OCI-LY7 (cell line): ENCODE results near the gene ZNF268. TPM values are rescaled to one million over a fixed set of nuclear protein-coding genes. Genes with fewer than 3 reads are reported as not detected.

ENCODE experiments used
- BruUV-seq: library from RNA; stranded (reverse); fragments of 400-500 nt; replicated peaks from 2 replicates; lab custom pipeline; 2021; lab: Mats Ljungman, UMichigan
- CTCF ChIA-PET: fragments of 300-600 bp; sonication (Branson Sonifier 250); formaldehyde crosslinking; loops from one replicate; lab custom pipeline; 2022; ENCODE audit warnings: antibody characterized with exemption; ENCODE audit not compliant: unreplicated experiment; lab: Charles Lee
- POLR2A ChIA-PET: fragments of 300-600 bp; sonication (Branson Sonifier 250); formaldehyde crosslinking; loops from one replicate; lab custom pipeline; 2022; ENCODE audit warnings: antibody characterized with exemption; lab: Charles Lee
- DNase-seq: peaks from one replicate; pipeline ENCODE4 v3.0.0-alpha.2; 2015; ENCODE audit warnings: low spot score
- H2AFZ ChIP-seq: fragments of 200-600 bp; sonication (generic), shearing (Covaris generic); 2 replicates; pipeline ENCODE4 v1.6.1; 2014; ENCODE audit warnings: mild to moderate bottlenecking, antibody characterized with exemption, low read length, moderate library complexity
- H3K27ac ChIP-seq: fragments of 200-600 bp; sonication (generic); 2 replicates; pipeline ENCODE4 v1.5.1; 2014; ENCODE audit warnings: mixed run types, low read depth, mild to moderate bottlenecking, moderate library complexity, low read length, inconsistent platforms; ENCODE audit not compliant: poor library complexity, severe bottlenecking
- H3K36me3 ChIP-seq: fragments of 200-600 bp; sonication (generic); 2 replicates; pipeline ENCODE4 v1.6.1; 2014; ENCODE audit warnings: mild to moderate bottlenecking, antibody characterized with exemption, low read length, moderate library complexity, mixed read lengths; ENCODE audit not compliant: insufficient read depth
- H3K4me1 ChIP-seq: fragments of 200-600 bp; sonication (generic); 2 replicates; pipeline ENCODE4 v1.5.1; 2014; ENCODE audit warnings: mild to moderate bottlenecking, low read length; ENCODE audit not compliant: insufficient read depth, poor library complexity, severe bottlenecking
- H3K4me2 ChIP-seq: fragments of 200-600 bp; sonication (generic); 2 replicates; pipeline ENCODE4 v1.6.1; 2014; ENCODE audit warnings: mild to moderate bottlenecking, low read length
- H3K4me3 ChIP-seq: fragments of 200-600 bp; sonication (generic); 2 replicates; pipeline ENCODE4 v1.5.1; 2014; ENCODE audit warnings: mild to moderate bottlenecking, low read depth, low read length; ENCODE audit not compliant: poor library complexity, severe bottlenecking
- H3K79me2 ChIP-seq: fragments of 200-600 bp; sonication (generic); 2 replicates; pipeline ENCODE4 v1.6.1; 2016; ENCODE audit warnings: low read depth, mild to moderate bottlenecking, low read length, moderate library complexity, mixed read lengths; ENCODE audit not compliant: insufficient read depth
- H3K9me2 ChIP-seq: fragments of 200-600 bp; sonication (generic); 2 replicates; pipeline ENCODE4 v1.6.1; 2016; ENCODE audit warnings: mild to moderate bottlenecking, low read length, mixed read lengths; ENCODE audit not compliant: insufficient read depth
- H3K9me3 ChIP-seq: fragments of 200-600 bp; sonication (generic); 2 replicates; pipeline ENCODE4 v1.6.1; 2014; ENCODE audit warnings: mild to moderate bottlenecking, mixed run types, low read length, mixed read lengths
- H4K20me1 ChIP-seq: fragments of 200-600 bp; sonication (generic); 2 replicates; pipeline ENCODE4 v1.6.1; 2014; ENCODE audit warnings: mild to moderate bottlenecking, antibody characterized with exemption, low read length, moderate library complexity, mixed read lengths; ENCODE audit not compliant: insufficient read depth
- EZH2phosphoT487 ChIP-seq: fragments of 200-600 bp; sonication (generic); IDR thresholded peaks from 2 replicates; pipeline ENCODE4 v1.6.1; 2018; ENCODE audit warnings: low read depth, borderline replicate concordance, mild to moderate bottlenecking, mixed run types, antibody characterized with exemption, low read length, moderate library complexity, mixed read lengths
- intact Hi-C: fragments of 100-400 bp; cut with micrococcal nuclease; formaldehyde crosslinking; loops from one replicate; pipeline ENCODE4 v1.10.0; 2022; ENCODE audit not compliant: unreplicated experiment
- total RNA-seq, 2 experiments: library from RNA; depleted of rRNA in 1 of 2; stranded (reverse); fragments of >200 nt in 1 of 2; shearing (Covaris generic) in 1 of 2; gene quantifications; 2 replicates each; pipeline ENCODE4 v1.2.3, GENCODE V29; 2014 to 2022
- TF ChIP-seq, protein P1 (sequence below): fragments of 200-600 bp; sonication (generic); conservative IDR thresholded peaks from 2 replicates; pipeline ENCODE4 v1.5.1; 2014; ENCODE audit warnings: mild to moderate bottlenecking, antibody characterized with exemption, low read length, moderate library complexity, mixed read lengths

Gene ZNF268
- total RNA-seq, 2 experiments from 2014 or later = 17.9 to 19.1 TPM

DNA sequence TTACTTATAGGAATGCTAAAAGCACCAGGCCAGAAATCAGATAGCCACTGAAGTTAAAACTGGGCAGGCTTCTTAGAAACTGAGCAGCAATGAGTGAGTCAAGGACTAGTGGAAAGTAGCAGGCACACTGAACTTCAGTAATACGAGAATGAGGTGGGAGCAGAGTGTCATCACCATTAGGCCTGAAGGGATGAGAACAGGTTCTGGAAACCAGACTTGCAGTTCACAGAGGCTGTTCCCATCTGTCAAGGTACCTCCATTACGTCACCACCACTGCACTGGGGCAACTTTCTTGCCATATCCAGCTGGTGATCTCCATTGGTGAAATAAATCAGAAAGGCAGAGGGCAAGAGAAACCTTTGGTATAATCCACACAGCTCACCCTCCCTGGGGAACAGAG is 35.3 kb upstream of the ZNF268 start:
- CTCF ChIA-PET = no interaction called here
- no TSS peak for BruUV-seq
- Histone ChIP-seq H3K4me3 (no peak overlapping the region), H4K20me1 (no peaks in the 10 kb centered on the region), H3K9me2 (no peaks in the 10 kb centered on the region), H3K4me2 (no peak overlapping the region), H3K79me2 (no peaks in the 10 kb centered on the region), H3K27ac (no peak overlapping the region), H3K9me3 (peaks cover 20% of the 10 kb centered on the region), H2AFZ (no peak overlapping the region), H3K4me1 (no peaks in the 10 kb centered on the region), H3K36me3 (peaks cover 31% of the 10 kb centered on the region)
- intact Hi-C loops = no loop called here
- DNase-seq = no peak
- POLR2A ChIA-PET = no interaction called here
- no peak for TF ChIP-seq EZH2phosphoT487
- TF ChIP-seq, protein P1, sequence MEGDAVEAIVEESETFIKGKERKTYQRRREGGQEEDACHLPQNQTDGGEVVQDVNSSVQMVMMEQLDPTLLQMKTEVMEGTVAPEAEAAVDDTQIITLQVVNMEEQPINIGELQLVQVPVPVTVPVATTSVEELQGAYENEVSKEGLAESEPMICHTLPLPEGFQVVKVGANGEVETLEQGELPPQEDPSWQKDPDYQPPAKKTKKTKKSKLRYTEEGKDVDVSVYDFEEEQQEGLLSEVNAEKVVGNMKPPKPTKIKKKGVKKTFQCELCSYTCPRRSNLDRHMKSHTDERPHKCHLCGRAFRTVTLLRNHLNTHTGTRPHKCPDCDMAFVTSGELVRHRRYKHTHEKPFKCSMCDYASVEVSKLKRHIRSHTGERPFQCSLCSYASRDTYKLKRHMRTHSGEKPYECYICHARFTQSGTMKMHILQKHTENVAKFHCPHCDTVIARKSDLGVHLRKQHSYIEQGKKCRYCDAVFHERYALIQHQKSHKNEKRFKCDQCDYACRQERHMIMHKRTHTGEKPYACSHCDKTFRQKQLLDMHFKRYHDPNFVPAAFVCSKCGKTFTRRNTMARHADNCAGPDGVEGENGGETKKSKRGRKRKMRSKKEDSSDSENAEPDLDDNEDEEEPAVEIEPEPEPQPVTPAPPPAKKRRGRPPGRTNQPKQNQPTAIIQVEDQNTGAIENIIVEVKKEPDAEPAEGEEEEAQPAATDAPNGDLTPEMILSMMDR = no peak

DNA sequence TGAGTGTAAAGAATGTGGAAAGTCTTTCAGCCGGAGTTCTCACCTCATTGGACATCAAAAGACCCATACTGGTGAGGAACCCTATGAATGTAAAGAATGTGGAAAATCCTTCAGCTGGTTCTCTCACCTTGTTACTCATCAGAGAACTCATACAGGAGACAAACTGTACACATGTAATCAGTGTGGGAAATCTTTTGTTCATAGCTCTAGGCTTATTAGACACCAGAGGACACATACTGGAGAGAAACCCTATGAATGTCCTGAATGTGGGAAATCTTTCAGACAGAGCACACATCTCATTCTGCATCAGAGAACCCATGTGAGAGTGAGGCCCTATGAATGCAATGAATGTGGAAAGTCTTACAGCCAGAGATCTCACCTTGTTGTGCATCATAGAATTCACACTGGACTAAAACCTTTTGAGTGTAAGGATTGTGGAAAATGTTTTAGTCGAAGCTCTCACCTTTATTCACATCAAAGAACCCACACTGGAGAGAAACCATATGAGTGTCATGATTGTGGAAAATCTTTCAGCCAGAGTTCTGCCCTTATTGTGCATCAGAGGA is 25.1 kb upstream of the ZNF268 start:
- Histone ChIP-seq H3K79me2 (no peaks in the 10 kb centered on the region), H2AFZ (no peak overlapping the region), H4K20me1 (no peaks in the 10 kb centered on the region), H3K4me2 (no peak overlapping the region), H3K9me2 (no peaks in the 10 kb centered on the region), H3K4me3 (no peak overlapping the region), H3K36me3 (peaks cover 55% of the 10 kb centered on the region), H3K27ac (no peak overlapping the region), H3K4me1 (no peaks in the 10 kb centered on the region), H3K9me3 (peaks cover 53% of the 10 kb centered on the region)
- intact Hi-C loops = no loop called here
- ChIA-PET POLR2A (no interaction called here), CTCF (no interaction called here)
- TF ChIP-seq, protein P1 = no peak
- no peak for TF ChIP-seq EZH2phosphoT487
- no peak for DNase-seq
- BruUV-seq = no TSS peak

DNA sequence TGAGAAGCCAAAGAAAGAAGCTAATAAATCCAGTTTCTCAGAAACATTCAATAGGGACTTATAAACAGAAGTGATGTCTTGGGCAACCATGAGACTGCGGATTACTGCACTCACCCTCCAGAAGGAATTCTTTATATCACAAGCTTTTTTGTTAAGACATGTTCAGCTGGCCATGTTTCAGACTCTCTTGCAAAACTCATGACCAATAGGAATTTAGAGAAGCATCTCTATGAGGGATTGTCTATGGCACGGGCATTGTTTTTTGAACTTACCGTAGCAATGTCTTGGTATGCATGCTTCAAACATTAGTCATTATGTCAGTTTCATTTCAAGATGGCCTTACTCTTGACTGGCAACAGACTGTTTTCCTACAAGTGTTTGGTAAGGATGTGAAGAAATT is 15.5 kb upstream of the ZNF268 start:
- H4K20me1 ChIP-seq = no peaks in the 10 kb centered on the region
- H3K9me3 ChIP-seq = peaks cover 30% of the 10 kb centered on the region; the same call in 1 of the 2 replicates
- H2AFZ ChIP-seq = no peak overlapping the region
- intact Hi-C loops = no loop called here
- no peak for TF ChIP-seq EZH2phosphoT487
- TF ChIP-seq, protein P1 = no peak
- H3K4me1 ChIP-seq = no peaks in the 10 kb centered on the region
- H3K4me3 ChIP-seq = no peak overlapping the region
- no peaks in the 10 kb centered on the region for H3K36me3 ChIP-seq
- H3K4me2 ChIP-seq = no peak overlapping the region
- no peaks in the 10 kb centered on the region for H3K9me2 ChIP-seq
- ChIA-PET POLR2A (no interaction called here), CTCF (no interaction called here)
- no peak overlapping the region for H3K27ac ChIP-seq
- H3K79me2 ChIP-seq = no peaks in the 10 kb centered on the region
- no peak for DNase-seq
- BruUV-seq = no TSS peak
